Activated CD4-positive, alpha-beta T cell treated with anti-CD3 and anti-CD28 coated beads for 36 hours (primary cell): Measurements from ENCODE around the gene JAZF1. TPM values are rescaled to one million over a fixed set of nuclear protein-coding genes. Genes with fewer than 3 reads are reported as not detected.
A peak's percentile ranks its signal among the peaks of the same experiment; 100 is the strongest.

Experiments
- ATAC-seq: fragments of 200-7000 bp; cut with Tn5 transposase; one replicate; pipeline ENCODE4 v1.10.0; 2021; ENCODE audit warnings: mild to moderate bottlenecking, moderate library complexity
- CTCF ChIA-PET: fragments of 350-600 bp; sonication (Branson Sonifier 250); formaldehyde crosslinking; loops from one replicate; lab custom pipeline; 2021; ENCODE audit warnings: antibody characterized with exemption; lab: Charles Lee
- POLR2A ChIA-PET: fragments of 350-600 bp; sonication (Branson Sonifier 250); formaldehyde crosslinking; loops from one replicate; lab custom pipeline; 2021; ENCODE audit warnings: antibody characterized with exemption, inconsistent platforms; lab: Charles Lee
- DNase-seq: peaks from one replicate; pipeline ENCODE4 v3.0.0-alpha.2; 2020
- H3K27ac Mint-ChIP-seq: one replicate; pipeline ENCODE4 v1.8.0; 2021; ENCODE audit warnings: mixed read lengths
- H3K27me3 Mint-ChIP-seq: one replicate; pipeline ENCODE4 v1.8.0; 2021; ENCODE audit warnings: mixed read lengths
- H3K36me3 Mint-ChIP-seq: one replicate; pipeline ENCODE4 v1.8.0; 2021; ENCODE audit warnings: low read depth, mixed read lengths
- H3K4me1 Mint-ChIP-seq: one replicate; pipeline ENCODE4 v1.8.0; 2021; ENCODE audit warnings: mixed read lengths
- H3K4me3 Mint-ChIP-seq: one replicate; pipeline ENCODE4 v1.8.0; 2021; ENCODE audit warnings: mild to moderate bottlenecking, moderate library complexity, mixed read lengths
- H3K9me3 Mint-ChIP-seq: one replicate; pipeline ENCODE4 v1.8.0; 2021; ENCODE audit warnings: low read depth, mixed read lengths
- intact Hi-C, 2 experiments: fragments of 100-400 bp; cut with DNase I in 1 of 2; cut with micrococcal nuclease in 1 of 2; formaldehyde crosslinking; loops; one replicate each; pipeline versions ENCODE4 v1.14.2 to v1.15.1; 2022 to 2024; cut with DNase I, micrococcal nuclease
- total RNA-seq, 2 experiments: library from RNA; stranded (reverse); gene quantifications; one replicate each; pipeline ENCODE4 v1.2.3, GENCODE V29; 2021

JAZF1 gene
- total RNA-seq, 2 experiments from 2014 or later, result 5.2 to 6.9 TPM

GRCh38 chr7:28071570-28071969 is 109.0 kb downstream of the JAZF1 start:
- intact Hi-C loops, result no loop called here
- ATAC-seq, result no peak
- DNase-seq, result no peak
- POLR2A ChIA-PET, result no interaction called here
- Mint-ChIP-seq H3K4me3 (no peak overlapping the region), H3K9me3 (no peaks in the 10 kb centered on the region), H3K36me3 (no peaks in the 10 kb centered on the region), H3K4me1 (no peaks in the 10 kb centered on the region), H3K27me3 (no peaks in the 10 kb centered on the region), H3K27ac (no peak overlapping the region)
- CTCF ChIA-PET, result interaction anchor here (0.7 to 2.7 kb wide), 9 partner anchors 11 to 524 kb away, joined by 3 to 23 read pairs (median 3); no protein-coding TSS in a partner anchor

GRCh38 chr7:28070297-28071055 is 110.1 kb downstream of the JAZF1 start:
- POLR2A ChIA-PET, result no interaction called here
- no peak for ATAC-seq
- H3K4me3 Mint-ChIP-seq, result no peak overlapping the region

GRCh38 chr7:28069807-28070206 is 110.8 kb downstream of the JAZF1 start:
- no peaks in the 10 kb centered on the region for H3K36me3 Mint-ChIP-seq
- intact Hi-C loops, result no loop called here
- H3K4me3 Mint-ChIP-seq, result no peak overlapping the region
- POLR2A ChIA-PET, result no interaction called here
- DNase-seq, result no peak
- CTCF ChIA-PET, result interaction anchor here (1.0 to 2.7 kb wide), 4 partner anchors 8 to 874 kb away, joined by 3 to 23 read pairs (median 4); no protein-coding TSS in a partner anchor
- no peaks in the 10 kb centered on the region for H3K27me3 Mint-ChIP-seq
- H3K9me3 Mint-ChIP-seq, result no peaks in the 10 kb centered on the region
- ATAC-seq, result no peak
- H3K27ac Mint-ChIP-seq, result peak overlapping the region; percentile 6
- no peaks in the 10 kb centered on the region for H3K4me1 Mint-ChIP-seq

More at GRCh38 chr7:28070297-28071055, 110.1 kb downstream of the JAZF1 start:
- Mint-ChIP-seq H3K9me3 (no peaks in the 10 kb centered on the region), H3K27ac (no peak overlapping the region), H3K27me3 (no peaks in the 10 kb centered on the region), H3K4me1 (no peaks in the 10 kb centered on the region), H3K36me3 (no peaks in the 10 kb centered on the region)
- CTCF ChIA-PET, result interaction anchor here (0.8 to 2.7 kb wide), 7 partner anchors 8 to 875 kb away, joined by 3 to 23 read pairs (median 4); no protein-coding TSS in a partner anchor
- intact Hi-C loops, result no loop called here
- DNase-seq, result no peak

DNA sequence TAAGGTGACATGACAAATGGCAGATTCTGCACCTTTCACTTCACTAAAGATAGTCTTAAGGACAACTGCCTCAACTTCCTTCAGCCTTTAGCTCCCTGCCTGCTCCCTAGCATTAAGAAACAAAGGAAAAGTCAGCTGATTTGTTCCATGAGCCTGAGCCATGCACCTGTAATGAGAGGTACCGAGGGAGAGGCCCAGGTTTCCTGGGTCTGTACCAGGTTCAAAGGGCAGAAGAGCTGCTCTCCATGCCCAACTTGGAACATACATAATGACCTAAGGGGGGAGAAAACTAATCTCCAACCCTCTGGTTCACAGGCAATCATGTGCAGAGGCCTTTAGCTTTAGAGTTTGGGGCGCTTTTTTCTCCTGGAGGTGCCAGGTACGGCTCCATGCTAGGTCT is 111.2 kb downstream of the JAZF1 start:
- DNase-seq (no peak), ATAC-seq (no peak)
- Mint-ChIP-seq H3K9me3 (no peaks in the 10 kb centered on the region), H3K4me3 (no peak overlapping the region), H3K4me1 (no peaks in the 10 kb centered on the region), H3K27ac (no peak overlapping the region), H3K27me3 (no peaks in the 10 kb centered on the region), H3K36me3 (no peaks in the 10 kb centered on the region)
- CTCF ChIA-PET, result interaction anchor here (1.3 to 2.7 kb wide), 3 partner anchors 8 to 27 kb away, joined by 3 to 23 read pairs (median 6); no protein-coding TSS in a partner anchor
- intact Hi-C loops, result no loop called here
- POLR2A ChIA-PET, result no interaction called here

- Mint-ChIP-seq H3K4me3 (no peak overlapping the region), H3K9me3 (no peaks in the 10 kb centered on the region), H3K4me1 (no peaks in the 10 kb centered on the region), H3K27me3 (no peaks in the 10 kb centered on the region), H3K36me3 (no peaks in the 10 kb centered on the region), H3K27ac (no peak overlapping the region)
- ChIA-PET CTCF (interaction anchor here (1.3 to 1.5 kb wide), 3 partner anchors 9 to 27 kb away, joined by 3 to 6 read pairs (median 3); no protein-coding TSS in a partner anchor), POLR2A (interaction anchor here (0.7 kb wide), 1 partner anchor 189 kb away, joined by 3 read pairs; no protein-coding TSS in a partner anchor)
- DNase-seq, result no peak
- no peak for ATAC-seq
- intact Hi-C loops, result no loop called here
Observed at GRCh38 chr7:28068811-28069216, 111.8 kb downstream of the JAZF1 start.

DNA sequence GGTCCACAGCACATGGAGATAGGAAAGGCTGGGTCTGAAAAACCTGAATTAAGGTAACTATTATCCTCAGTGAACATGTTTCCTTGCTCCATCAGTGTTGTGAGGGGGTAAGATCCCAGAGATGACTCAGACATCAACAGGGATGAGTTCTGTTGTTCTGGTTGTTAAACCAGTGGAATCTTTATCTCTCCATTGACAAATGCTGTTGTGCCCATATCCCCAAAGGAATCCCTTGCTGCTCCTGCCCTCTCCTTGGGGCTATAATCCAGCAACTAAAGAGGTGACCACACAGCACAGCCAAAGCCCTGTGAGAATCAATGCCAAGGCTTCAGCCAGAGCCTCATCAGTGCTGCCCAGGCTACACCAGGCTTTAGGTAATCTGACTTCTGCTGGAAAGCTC is 113.4 kb downstream of the JAZF1 start:
- intact Hi-C loops, result no loop called here
- Mint-ChIP-seq H3K36me3 (no peaks in the 10 kb centered on the region), H3K9me3 (no peaks in the 10 kb centered on the region), H3K27ac (no peak overlapping the region), H3K4me1 (peaks cover 5% of the 10 kb centered on the region), H3K4me3 (no peak overlapping the region), H3K27me3 (no peaks in the 10 kb centered on the region)
- no peak for DNase-seq
- POLR2A ChIA-PET, result no interaction called here
- no peak for ATAC-seq
- CTCF ChIA-PET, result interaction anchor here (1.3 kb wide), 1 partner anchor 12 kb away, joined by 3 read pairs; no protein-coding TSS in a partner anchor

DNA sequence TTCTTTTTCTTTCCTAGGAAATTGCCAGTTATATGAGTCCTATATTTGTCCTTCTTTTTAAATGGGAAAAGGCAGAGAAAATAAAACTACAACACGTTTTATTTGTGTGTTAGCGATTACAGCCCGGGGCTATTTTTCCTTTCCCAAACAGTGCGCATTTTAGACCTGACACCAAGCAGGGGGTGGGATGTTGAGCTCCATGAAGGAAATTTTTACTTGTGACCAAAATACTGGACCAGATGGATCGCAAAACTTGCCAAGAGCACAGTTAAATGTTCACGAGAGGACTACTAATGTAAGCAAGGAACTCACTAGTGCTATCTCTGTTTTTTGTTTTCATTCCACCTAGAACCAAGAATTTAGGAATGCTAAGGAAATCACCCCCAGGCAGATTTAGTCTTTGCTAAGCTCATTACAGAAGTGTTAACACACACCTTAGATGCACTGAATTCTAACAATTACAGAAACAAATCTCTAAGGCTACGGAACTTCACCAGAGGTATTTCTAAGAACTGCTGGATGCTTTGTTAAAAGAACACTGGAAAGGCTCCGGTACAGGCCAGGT is 114.8 kb downstream of the JAZF1 start:
- Mint-ChIP-seq H3K4me1 (peaks cover 5% of the 10 kb centered on the region), H3K9me3 (no peaks in the 10 kb centered on the region), H3K27ac (no peak overlapping the region), H3K36me3 (no peaks in the 10 kb centered on the region), H3K4me3 (no peak overlapping the region), H3K27me3 (no peaks in the 10 kb centered on the region)
- ChIA-PET POLR2A (no interaction called here), CTCF (interaction anchor here (1.6 kb wide), 1 partner anchor 12 kb away, joined by 5 read pairs; no protein-coding TSS in a partner anchor)
- ATAC-seq (no peak), DNase-seq (no peak)
- intact Hi-C loops, result no loop called here

DNA sequence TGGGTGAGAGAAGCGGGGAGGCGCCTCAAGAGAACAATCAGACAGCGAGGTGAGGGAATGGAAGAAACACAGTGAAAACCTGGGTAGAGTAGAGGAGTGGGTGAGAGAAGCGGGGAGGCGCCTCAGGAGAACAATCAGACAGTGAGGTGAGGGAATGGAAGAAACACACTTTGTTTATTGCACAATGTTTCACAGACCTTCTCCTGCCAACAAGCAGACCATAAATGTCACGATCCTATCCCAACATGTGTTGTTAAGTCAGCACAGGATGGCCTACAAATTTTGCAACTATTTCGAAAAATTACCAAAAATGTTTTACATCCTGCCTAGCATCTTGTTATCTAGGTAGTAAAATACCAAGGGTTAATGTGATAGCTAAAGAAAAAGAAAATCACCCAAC is 115.3 kb downstream of the JAZF1 start:
- Mint-ChIP-seq H3K9me3 (no peaks in the 10 kb centered on the region), H3K27ac (no peak overlapping the region), H3K4me3 (no peak overlapping the region), H3K4me1 (peaks cover 5% of the 10 kb centered on the region), H3K27me3 (no peaks in the 10 kb centered on the region), H3K36me3 (no peaks in the 10 kb centered on the region)
- intact Hi-C loops, result no loop called here
- DNase-seq (no peak), ATAC-seq (no peak)
- ChIA-PET POLR2A (no interaction called here), CTCF (interaction anchor here (1.6 kb wide), 1 partner anchor 13 kb away, joined by 5 read pairs; no protein-coding TSS in a partner anchor)

DNA sequence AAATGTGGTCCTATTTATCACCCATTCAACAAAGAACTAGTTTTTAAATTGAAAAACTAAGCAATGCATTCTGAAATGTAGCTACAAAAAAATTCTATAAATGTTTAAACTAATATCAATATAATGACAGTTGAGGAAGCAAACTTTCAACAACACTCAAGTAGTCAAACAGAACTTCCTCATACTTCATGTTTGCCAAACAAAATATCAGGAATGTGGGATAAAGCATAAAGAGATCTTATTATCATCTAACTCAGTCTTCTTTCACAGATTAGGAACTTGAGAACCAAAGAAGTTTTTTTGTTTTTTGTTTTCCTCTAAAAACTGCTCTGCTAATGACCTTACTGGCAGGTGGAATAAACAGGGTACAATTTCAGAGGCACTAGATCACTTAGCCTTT is 116.2 kb downstream of the JAZF1 start:
- Mint-ChIP-seq H3K4me1 (peaks cover 5% of the 10 kb centered on the region), H3K9me3 (peaks cover 4% of the 10 kb centered on the region), H3K4me3 (no peak overlapping the region), H3K27me3 (no peaks in the 10 kb centered on the region), H3K36me3 (no peaks in the 10 kb centered on the region), H3K27ac (no peak overlapping the region)
- ChIA-PET CTCF (no interaction called here), POLR2A (no interaction called here)
- DNase-seq, result no peak
- intact Hi-C loops, result no loop called here
- no peak for ATAC-seq

DNA sequence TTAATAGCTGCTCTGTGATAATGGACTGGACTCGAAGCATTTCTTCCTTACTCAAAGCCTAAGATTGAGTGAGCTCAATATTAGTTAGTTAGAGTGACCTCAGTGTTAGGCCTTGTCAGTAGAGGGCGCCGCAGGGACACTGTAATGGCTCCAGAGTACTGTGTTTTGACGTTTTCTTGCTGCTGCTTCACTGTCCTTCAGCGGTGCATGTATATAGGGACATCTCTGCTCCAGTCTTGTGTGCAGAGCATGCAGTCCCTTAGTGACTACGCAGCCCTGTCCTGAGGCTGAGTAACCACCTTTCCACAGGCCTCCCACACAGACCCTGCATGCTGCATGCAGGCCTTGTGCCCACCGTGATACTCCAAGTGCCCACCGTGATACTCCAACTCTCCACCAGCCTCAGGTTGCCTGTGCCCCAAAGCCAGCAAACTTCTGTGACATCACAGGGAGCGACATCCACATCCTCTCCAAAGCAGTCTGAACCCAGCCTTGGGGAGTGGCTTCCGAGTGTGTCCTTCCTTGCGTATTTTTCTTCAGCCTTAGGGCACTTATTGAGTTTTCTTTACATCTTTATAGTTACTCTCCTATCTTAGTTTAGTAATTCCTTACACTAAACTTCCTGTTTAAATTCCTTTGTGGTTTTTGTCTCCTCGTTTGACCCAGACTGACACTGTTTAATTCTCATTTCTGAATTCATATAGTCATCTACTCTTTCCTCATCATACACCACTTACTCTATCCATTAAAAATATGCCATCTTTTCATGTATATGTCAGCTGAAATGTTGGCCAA is 118.2 kb downstream of the JAZF1 start:
- Mint-ChIP-seq H3K36me3 (no peaks in the 10 kb centered on the region), H3K4me3 (no peak overlapping the region), H3K27me3 (no peaks in the 10 kb centered on the region), H3K4me1 (peaks cover 5% of the 10 kb centered on the region), H3K9me3 (peaks cover 4% of the 10 kb centered on the region), H3K27ac (no peak overlapping the region)
- ATAC-seq, result peak; percentile 79
- peak; percentile 79 for DNase-seq
- intact Hi-C loops, result loop anchor here in 1 of 2 experiments (1.0 kb wide), 1 partner anchor 34 kb away; no protein-coding TSS in a partner anchor
- ChIA-PET CTCF (interaction anchor here (0.5 to 4.4 kb wide), 24 partner anchors 8 to 1968 kb away, joined by 3 to 23 read pairs (median 4); no protein-coding TSS in a partner anchor), POLR2A (interaction anchor here (0.8 kb wide), 1 partner anchor 885 kb away, joined by 5 read pairs; no protein-coding TSS in a partner anchor)

- H3K27ac Mint-ChIP-seq, result no peak overlapping the region
- intact Hi-C loops, result loop anchor here in 1 of 2 experiments (1.0 kb wide), 1 partner anchor 34 kb away; no protein-coding TSS in a partner anchor
- no peaks in the 10 kb centered on the region for H3K36me3 Mint-ChIP-seq
- no peak overlapping the region for H3K4me3 Mint-ChIP-seq
- POLR2A ChIA-PET, result no interaction called here
- no peak for ATAC-seq
- H3K9me3 Mint-ChIP-seq, result peaks cover 4% of the 10 kb centered on the region
- H3K27me3 Mint-ChIP-seq, result no peaks in the 10 kb centered on the region
- no peak for DNase-seq
- H3K4me1 Mint-ChIP-seq, result peaks cover 5% of the 10 kb centered on the region
- CTCF ChIA-PET, result interaction anchor here (0.5 to 4.4 kb wide), 22 partner anchors 8 to 1968 kb away, joined by 3 to 23 read pairs (median 4); no protein-coding TSS in a partner anchor
Observed at GRCh38 chr7:28061824-28062196, 118.8 kb downstream of the JAZF1 start.
